ENCODE measurements around the gene CEACAM1. TPM values are rescaled to one million over a fixed set of nuclear protein-coding genes. Genes with fewer than 3 reads are reported as not detected.

Gene CEACAM1
- total RNA-seq, 1 experiment from 2014 or later = 2.0 TPM

DNA sequence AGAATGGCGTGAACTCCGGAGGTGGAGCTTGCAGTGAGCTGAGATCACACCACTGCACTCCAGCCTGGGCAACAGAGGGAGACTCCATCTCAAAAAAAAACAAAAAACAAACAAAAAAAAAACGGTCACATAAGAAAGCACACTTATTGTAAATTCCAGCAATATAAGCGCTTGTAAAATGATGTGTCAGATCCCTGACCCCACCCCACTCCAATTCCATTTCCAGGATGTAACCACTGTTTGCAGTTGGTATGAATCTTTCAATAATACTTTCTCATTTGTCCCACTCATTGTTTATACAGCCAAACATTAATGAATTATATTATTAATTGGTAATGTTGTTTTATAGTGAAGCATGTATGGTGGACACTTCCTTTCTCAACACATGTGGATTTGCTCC, 15.9 kb upstream of the CEACAM1 start:
- peaks cover 29% of the 10 kb centered on the region for H3K27me3 Mint-ChIP-seq (ENCODE audit: low read depth)
- H3K4me1 Mint-ChIP-seq = peaks cover 20% of the 10 kb centered on the region
- H3K36me3 Mint-ChIP-seq = peaks cover 5% of the 10 kb centered on the region
- ChIA-PET CTCF (interaction anchor here (1.0 to 1.6 kb wide), 2 partner anchors 12 to 104 kb away, joined by 3 to 5 read pairs; no protein-coding TSS in a partner anchor), POLR2A (no interaction called here)
- DNase-seq (ENCODE audit: low spot score) = no peak
- no peak overlapping the region for H3K27ac Mint-ChIP-seq
- no peak overlapping the region for H3K4me3 Mint-ChIP-seq
- ATAC-seq = no peak
- H3K9me3 Mint-ChIP-seq = peaks cover 7% of the 10 kb centered on the region
- TF ChIP-seq ZNF219 (CRISPR knock-in tag; IDR thresholded peaks at IDR 0.05; ENCODE audit: borderline replicate concordance) (no peak), ESRRA (CRISPR knock-in tag; IDR thresholded peaks at IDR 0.05; ENCODE audit: borderline replicate concordance) (no peak), ZBTB21 (CRISPR knock-in tag; IDR thresholded peaks at IDR 0.05; ENCODE audit: borderline replicate concordance) (no peak), CREB1 (CRISPR knock-in tag; IDR thresholded peaks at IDR 0.05) (no peak), ZNF423 (CRISPR knock-in tag; IDR thresholded peaks at IDR 0.05) (no peak), ZNF317 (CRISPR knock-in tag; IDR thresholded peaks at IDR 0.05; ENCODE audit: borderline replicate concordance, low read depth) (no peak), JUN (CRISPR knock-in tag; IDR thresholded peaks at IDR 0.05) (no peak), USF1 (CRISPR knock-in tag; IDR thresholded peaks at IDR 0.05) (no peak), ZNF138 (CRISPR knock-in tag; conservative IDR thresholded peaks at IDR 0.05) (no peak), RELA (CRISPR knock-in tag; IDR thresholded peaks at IDR 0.05; ENCODE audit: borderline replicate concordance) (no peak), MXD4 (CRISPR knock-in tag; IDR thresholded peaks at IDR 0.05; ENCODE audit: borderline replicate concordance) (no peak)
- TF ChIP-seq, protein P1, sequence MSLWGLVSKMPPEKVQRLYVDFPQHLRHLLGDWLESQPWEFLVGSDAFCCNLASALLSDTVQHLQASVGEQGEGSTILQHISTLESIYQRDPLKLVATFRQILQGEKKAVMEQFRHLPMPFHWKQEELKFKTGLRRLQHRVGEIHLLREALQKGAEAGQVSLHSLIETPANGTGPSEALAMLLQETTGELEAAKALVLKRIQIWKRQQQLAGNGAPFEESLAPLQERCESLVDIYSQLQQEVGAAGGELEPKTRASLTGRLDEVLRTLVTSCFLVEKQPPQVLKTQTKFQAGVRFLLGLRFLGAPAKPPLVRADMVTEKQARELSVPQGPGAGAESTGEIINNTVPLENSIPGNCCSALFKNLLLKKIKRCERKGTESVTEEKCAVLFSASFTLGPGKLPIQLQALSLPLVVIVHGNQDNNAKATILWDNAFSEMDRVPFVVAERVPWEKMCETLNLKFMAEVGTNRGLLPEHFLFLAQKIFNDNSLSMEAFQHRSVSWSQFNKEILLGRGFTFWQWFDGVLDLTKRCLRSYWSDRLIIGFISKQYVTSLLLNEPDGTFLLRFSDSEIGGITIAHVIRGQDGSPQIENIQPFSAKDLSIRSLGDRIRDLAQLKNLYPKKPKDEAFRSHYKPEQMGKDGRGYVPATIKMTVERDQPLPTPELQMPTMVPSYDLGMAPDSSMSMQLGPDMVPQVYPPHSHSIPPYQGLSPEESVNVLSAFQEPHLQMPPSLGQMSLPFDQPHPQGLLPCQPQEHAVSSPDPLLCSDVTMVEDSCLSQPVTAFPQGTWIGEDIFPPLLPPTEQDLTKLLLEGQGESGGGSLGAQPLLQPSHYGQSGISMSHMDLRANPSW (CRISPR knock-in tag; conservative IDR thresholded peaks at IDR 0.05; ENCODE audit: low read depth) = no peak
- TF ChIP-seq, protein P2, sequence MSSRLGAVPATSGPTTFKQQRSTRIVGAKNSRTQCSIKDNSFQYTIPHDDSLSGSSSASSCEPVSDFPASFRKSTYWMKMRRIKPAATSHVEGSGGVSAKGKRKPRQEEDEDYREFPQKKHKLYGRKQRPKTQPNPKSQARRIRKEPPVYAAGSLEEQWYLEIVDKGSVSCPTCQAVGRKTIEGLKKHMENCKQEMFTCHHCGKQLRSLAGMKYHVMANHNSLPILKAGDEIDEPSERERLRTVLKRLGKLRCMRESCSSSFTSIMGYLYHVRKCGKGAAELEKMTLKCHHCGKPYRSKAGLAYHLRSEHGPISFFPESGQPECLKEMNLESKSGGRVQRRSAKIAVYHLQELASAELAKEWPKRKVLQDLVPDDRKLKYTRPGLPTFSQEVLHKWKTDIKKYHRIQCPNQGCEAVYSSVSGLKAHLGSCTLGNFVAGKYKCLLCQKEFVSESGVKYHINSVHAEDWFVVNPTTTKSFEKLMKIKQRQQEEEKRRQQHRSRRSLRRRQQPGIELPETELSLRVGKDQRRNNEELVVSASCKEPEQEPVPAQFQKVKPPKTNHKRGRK (CRISPR knock-in tag; IDR thresholded peaks at IDR 0.05; ENCODE audit: borderline replicate concordance) = no peak
- TF ChIP-seq, protein P3, sequence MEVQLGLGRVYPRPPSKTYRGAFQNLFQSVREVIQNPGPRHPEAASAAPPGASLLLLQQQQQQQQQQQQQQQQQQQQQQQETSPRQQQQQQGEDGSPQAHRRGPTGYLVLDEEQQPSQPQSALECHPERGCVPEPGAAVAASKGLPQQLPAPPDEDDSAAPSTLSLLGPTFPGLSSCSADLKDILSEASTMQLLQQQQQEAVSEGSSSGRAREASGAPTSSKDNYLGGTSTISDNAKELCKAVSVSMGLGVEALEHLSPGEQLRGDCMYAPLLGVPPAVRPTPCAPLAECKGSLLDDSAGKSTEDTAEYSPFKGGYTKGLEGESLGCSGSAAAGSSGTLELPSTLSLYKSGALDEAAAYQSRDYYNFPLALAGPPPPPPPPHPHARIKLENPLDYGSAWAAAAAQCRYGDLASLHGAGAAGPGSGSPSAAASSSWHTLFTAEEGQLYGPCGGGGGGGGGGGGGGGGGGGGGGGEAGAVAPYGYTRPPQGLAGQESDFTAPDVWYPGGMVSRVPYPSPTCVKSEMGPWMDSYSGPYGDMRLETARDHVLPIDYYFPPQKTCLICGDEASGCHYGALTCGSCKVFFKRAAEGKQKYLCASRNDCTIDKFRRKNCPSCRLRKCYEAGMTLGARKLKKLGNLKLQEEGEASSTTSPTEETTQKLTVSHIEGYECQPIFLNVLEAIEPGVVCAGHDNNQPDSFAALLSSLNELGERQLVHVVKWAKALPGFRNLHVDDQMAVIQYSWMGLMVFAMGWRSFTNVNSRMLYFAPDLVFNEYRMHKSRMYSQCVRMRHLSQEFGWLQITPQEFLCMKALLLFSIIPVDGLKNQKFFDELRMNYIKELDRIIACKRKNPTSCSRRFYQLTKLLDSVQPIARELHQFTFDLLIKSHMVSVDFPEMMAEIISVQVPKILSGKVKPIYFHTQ (CRISPR knock-in tag; IDR thresholded peaks at IDR 0.05) = no peak
- TF ChIP-seq, protein P4, sequence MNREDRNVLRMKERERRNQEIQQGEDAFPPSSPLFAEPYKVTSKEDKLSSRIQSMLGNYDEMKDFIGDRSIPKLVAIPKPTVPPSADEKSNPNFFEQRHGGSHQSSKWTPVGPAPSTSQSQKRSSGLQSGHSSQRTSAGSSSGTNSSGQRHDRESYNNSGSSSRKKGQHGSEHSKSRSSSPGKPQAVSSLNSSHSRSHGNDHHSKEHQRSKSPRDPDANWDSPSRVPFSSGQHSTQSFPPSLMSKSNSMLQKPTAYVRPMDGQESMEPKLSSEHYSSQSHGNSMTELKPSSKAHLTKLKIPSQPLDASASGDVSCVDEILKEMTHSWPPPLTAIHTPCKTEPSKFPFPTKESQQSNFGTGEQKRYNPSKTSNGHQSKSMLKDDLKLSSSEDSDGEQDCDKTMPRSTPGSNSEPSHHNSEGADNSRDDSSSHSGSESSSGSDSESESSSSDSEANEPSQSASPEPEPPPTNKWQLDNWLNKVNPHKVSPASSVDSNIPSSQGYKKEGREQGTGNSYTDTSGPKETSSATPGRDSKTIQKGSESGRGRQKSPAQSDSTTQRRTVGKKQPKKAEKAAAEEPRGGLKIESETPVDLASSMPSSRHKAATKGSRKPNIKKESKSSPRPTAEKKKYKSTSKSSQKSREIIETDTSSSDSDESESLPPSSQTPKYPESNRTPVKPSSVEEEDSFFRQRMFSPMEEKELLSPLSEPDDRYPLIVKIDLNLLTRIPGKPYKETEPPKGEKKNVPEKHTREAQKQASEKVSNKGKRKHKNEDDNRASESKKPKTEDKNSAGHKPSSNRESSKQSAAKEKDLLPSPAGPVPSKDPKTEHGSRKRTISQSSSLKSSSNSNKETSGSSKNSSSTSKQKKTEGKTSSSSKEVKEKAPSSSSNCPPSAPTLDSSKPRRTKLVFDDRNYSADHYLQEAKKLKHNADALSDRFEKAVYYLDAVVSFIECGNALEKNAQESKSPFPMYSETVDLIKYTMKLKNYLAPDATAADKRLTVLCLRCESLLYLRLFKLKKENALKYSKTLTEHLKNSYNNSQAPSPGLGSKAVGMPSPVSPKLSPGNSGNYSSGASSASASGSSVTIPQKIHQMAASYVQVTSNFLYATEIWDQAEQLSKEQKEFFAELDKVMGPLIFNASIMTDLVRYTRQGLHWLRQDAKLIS (CRISPR knock-in tag; IDR thresholded peaks at IDR 0.05; ENCODE audit: borderline replicate concordance) = no peak
- TF ChIP-seq, protein P5, sequence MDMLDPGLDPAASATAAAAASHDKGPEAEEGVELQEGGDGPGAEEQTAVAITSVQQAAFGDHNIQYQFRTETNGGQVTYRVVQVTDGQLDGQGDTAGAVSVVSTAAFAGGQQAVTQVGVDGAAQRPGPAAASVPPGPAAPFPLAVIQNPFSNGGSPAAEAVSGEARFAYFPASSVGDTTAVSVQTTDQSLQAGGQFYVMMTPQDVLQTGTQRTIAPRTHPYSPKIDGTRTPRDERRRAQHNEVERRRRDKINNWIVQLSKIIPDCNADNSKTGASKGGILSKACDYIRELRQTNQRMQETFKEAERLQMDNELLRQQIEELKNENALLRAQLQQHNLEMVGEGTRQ (CRISPR knock-in tag; IDR thresholded peaks at IDR 0.05) = no peak
- TF ChIP-seq, protein P6, sequence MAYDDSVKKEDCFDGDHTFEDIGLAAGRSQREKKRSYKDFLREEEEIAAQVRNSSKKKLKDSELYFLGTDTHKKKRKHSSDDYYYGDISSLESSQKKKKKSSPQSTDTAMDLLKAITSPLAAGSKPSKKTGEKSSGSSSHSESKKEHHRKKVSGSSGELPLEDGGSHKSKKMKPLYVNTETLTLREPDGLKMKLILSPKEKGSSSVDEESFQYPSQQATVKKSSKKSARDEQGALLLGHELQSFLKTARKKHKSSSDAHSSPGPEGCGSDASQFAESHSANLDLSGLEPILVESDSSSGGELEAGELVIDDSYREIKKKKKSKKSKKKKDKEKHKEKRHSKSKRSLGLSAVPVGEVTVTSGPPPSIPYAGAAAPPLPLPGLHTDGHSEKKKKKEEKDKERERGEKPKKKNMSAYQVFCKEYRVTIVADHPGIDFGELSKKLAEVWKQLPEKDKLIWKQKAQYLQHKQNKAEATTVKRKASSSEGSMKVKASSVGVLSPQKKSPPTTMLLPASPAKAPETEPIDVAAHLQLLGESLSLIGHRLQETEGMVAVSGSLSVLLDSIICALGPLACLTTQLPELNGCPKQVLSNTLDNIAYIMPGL (CRISPR knock-in tag; IDR thresholded peaks at IDR 0.05) = no peak
- TF ChIP-seq, protein P7, sequence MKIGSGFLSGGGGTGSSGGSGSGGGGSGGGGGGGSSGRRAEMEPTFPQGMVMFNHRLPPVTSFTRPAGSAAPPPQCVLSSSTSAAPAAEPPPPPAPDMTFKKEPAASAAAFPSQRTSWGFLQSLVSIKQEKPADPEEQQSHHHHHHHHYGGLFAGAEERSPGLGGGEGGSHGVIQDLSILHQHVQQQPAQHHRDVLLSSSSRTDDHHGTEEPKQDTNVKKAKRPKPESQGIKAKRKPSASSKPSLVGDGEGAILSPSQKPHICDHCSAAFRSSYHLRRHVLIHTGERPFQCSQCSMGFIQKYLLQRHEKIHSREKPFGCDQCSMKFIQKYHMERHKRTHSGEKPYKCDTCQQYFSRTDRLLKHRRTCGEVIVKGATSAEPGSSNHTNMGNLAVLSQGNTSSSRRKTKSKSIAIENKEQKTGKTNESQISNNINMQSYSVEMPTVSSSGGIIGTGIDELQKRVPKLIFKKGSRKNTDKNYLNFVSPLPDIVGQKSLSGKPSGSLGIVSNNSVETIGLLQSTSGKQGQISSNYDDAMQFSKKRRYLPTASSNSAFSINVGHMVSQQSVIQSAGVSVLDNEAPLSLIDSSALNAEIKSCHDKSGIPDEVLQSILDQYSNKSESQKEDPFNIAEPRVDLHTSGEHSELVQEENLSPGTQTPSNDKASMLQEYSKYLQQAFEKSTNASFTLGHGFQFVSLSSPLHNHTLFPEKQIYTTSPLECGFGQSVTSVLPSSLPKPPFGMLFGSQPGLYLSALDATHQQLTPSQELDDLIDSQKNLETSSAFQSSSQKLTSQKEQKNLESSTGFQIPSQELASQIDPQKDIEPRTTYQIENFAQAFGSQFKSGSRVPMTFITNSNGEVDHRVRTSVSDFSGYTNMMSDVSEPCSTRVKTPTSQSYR (CRISPR knock-in tag; IDR thresholded peaks at IDR 0.05) = no peak

All from WTC11 (cell line).